IMR-90 (cell line): ENCODE measurements around the gene MACROD1. TPM values are rescaled to one million over a fixed set of nuclear protein-coding genes. Genes with fewer than 3 reads are reported as not detected.

ENCODE experiments used
- ATAC-seq: fragments of 200-7000 bp; cut with Tn5 transposase; 2 replicates; pipeline ENCODE4 v1.9.1; 2020; ENCODE audit warnings: low read depth, mild to moderate bottlenecking, moderate library complexity
- BruUV-seq: library from RNA; stranded (reverse); fragments of 400-500 nt; replicated peaks from 2 replicates; lab custom pipeline; 2021; lab: Mats Ljungman, UMichigan
- CTCF ChIA-PET: fragments of 300-600 bp; formaldehyde crosslinking; extraction: SDS; loops from one replicate; lab custom pipeline; 2021; ENCODE audit warnings: antibody characterized with exemption; lab: Yijun Ruan, JAX
- POLR2A ChIA-PET: fragments of 300-600 bp; sonication (Branson Sonifier 250); formaldehyde crosslinking; loops from one replicate; lab custom pipeline; 2022; ENCODE audit warnings: antibody characterized with exemption; ENCODE audit not compliant: unreplicated experiment; lab: Charles Lee
- DNase-seq: peaks from one replicate; pipeline ENCODE4 v3.0.0; 2013
- H2AFZ ChIP-seq: replicated peaks from 2 replicates; pipeline ENCODE3; 2013; ENCODE audit warnings: low read length, mild to moderate bottlenecking; ENCODE audit not compliant: poor library complexity
- H2AK5ac ChIP-seq: 2 replicates; pipeline ENCODE4 v1.6.1; 2013; ENCODE audit warnings: low read depth, low read length, inconsistent platforms
- H2AK9ac ChIP-seq: replicated peaks from 2 replicates; pipeline ENCODE3; 2013; ENCODE audit warnings: mild to moderate bottlenecking, low read depth, low read length, moderate library complexity; ENCODE audit not compliant: poor library complexity
- H2BK120ac ChIP-seq: 2 replicates; pipeline ENCODE4 v1.6.1; 2013; ENCODE audit warnings: low read depth, low read length, inconsistent platforms
- H2BK15ac ChIP-seq: 3 replicates; pipeline ENCODE4 v1.6.1; 2013; ENCODE audit warnings: low read depth, low read length, inconsistent platforms
- H2BK20ac ChIP-seq: 2 replicates; pipeline ENCODE4 v1.6.1; 2013; ENCODE audit warnings: low read depth, mild to moderate bottlenecking, inconsistent platforms, low read length, moderate library complexity
- H2BK5ac ChIP-seq: 2 replicates; pipeline ENCODE4 v1.6.1; 2013; ENCODE audit warnings: mild to moderate bottlenecking, low read depth, low read length, inconsistent platforms; ENCODE audit not compliant: poor library complexity, severe bottlenecking
- H3K14ac ChIP-seq: replicated peaks from 2 replicates; pipeline ENCODE4 v1.6.1; 2013; ENCODE audit warnings: low read depth, low read length, inconsistent platforms
- H3K18ac ChIP-seq: 2 replicates; pipeline ENCODE4 v1.6.1; 2013; ENCODE audit warnings: low read depth, low read length, control low read depth
- H3K23ac ChIP-seq: 2 replicates; pipeline ENCODE4 v1.6.1; 2013; ENCODE audit warnings: low read depth, low read length, inconsistent platforms
- H3K27ac ChIP-seq: 2 replicates; pipeline ENCODE4 v1.5.1; 2013; ENCODE audit warnings: mild to moderate bottlenecking, control low read depth, low read length; ENCODE audit not compliant: insufficient read depth
- H3K27me3 ChIP-seq: 2 replicates; pipeline ENCODE4 v1.6.1; 2013; ENCODE audit warnings: low read length; ENCODE audit not compliant: control insufficient read depth, insufficient read depth
- H3K36me3 ChIP-seq: 2 replicates; pipeline ENCODE4 v1.6.1; 2013; ENCODE audit warnings: low read length, mixed read lengths; ENCODE audit not compliant: control insufficient read depth, insufficient read depth
- H3K4ac ChIP-seq: 2 replicates; pipeline ENCODE4 v1.6.1; 2013; ENCODE audit warnings: low read depth, low read length, inconsistent platforms
- H3K4me1 ChIP-seq: 2 replicates; pipeline ENCODE4 v1.6.1; 2013; ENCODE audit warnings: low read length, mixed read lengths; ENCODE audit not compliant: control insufficient read depth, insufficient read depth
- H3K4me2 ChIP-seq: 2 replicates; pipeline ENCODE4 v1.6.1; 2013; ENCODE audit warnings: low read depth, mild to moderate bottlenecking, control low read depth, low read length, moderate library complexity
- H3K4me3 ChIP-seq: 2 replicates; pipeline ENCODE4 v1.5.1; 2013; ENCODE audit warnings: low read depth, mild to moderate bottlenecking, control low read depth, low read length, moderate library complexity; ENCODE audit not compliant: insufficient read depth
- H3K56ac ChIP-seq: 2 replicates; pipeline ENCODE4 v1.6.1; 2013; ENCODE audit warnings: low read length, inconsistent platforms; ENCODE audit not compliant: insufficient read depth; ENCODE audit errors: extremely low read depth
- H3K79me1 ChIP-seq, 2 experiments: 2 replicates each; pipeline ENCODE4 v1.6.1; 2013; ENCODE audit warnings: low read length in 2 of 2, inconsistent platforms in 1 of 2, low read depth in 1 of 2
- H3K9ac ChIP-seq: 2 replicates; pipeline ENCODE4 v1.6.1; 2013; ENCODE audit warnings: low read depth, low read length, control low read depth
- H3K9me1 ChIP-seq: 2 replicates; pipeline ENCODE4 v1.6.1; 2013; ENCODE audit warnings: low read length, inconsistent platforms; ENCODE audit not compliant: insufficient read depth
- H3K9me3 ChIP-seq: 2 replicates; pipeline ENCODE4 v1.6.1; 2013; ENCODE audit warnings: low read length; ENCODE audit not compliant: control insufficient read depth, insufficient read depth
- H4K20me1 ChIP-seq: 2 replicates; pipeline ENCODE4 v1.6.1; 2013; ENCODE audit warnings: low read length, inconsistent platforms; ENCODE audit not compliant: insufficient read depth
- H4K5ac ChIP-seq: 2 replicates; pipeline ENCODE4 v1.6.1; 2013; ENCODE audit warnings: mild to moderate bottlenecking, low read depth, low read length, control low read depth
- H4K8ac ChIP-seq, 2 experiments: 2 replicates each; pipeline ENCODE4 v1.6.1; 2013; ENCODE audit warnings: low read depth in 2 of 2, low read length in 2 of 2, control low read depth in 1 of 2, inconsistent platforms in 1 of 2
- H4K91ac ChIP-seq: 2 replicates; pipeline ENCODE4 v1.6.1; 2013; ENCODE audit warnings: low read depth, low read length, inconsistent platforms; ENCODE audit not compliant: insufficient read depth
- BHLHE40 ChIP-seq: fragments of 150-350 bp; IDR thresholded peaks from 2 replicates; pipeline ENCODE4 v1.6.1; 2016; ENCODE audit warnings: mild to moderate bottlenecking, low read depth, low read length
- CEBPB ChIP-seq: IDR thresholded peaks from 2 replicates; pipeline ENCODE4 v1.6.1; 2012; ENCODE audit warnings: low read depth, low read length, improper control_type of control experiment
- CHD1 ChIP-seq: IDR thresholded peaks from 2 replicates; pipeline ENCODE4 v1.6.1; 2012; ENCODE audit warnings: low read depth, low read length, improper control_type of control experiment
- CTCF ChIP-seq: conservative IDR thresholded peaks from 2 replicates; pipeline ENCODE4 v1.5.1; 2012; ENCODE audit warnings: mild to moderate bottlenecking, low read depth, low read length, improper control_type of control experiment
- FOS ChIP-seq: fragments of 150-350 bp; IDR thresholded peaks from 2 replicates; pipeline ENCODE4 v1.6.1; 2016; ENCODE audit warnings: low read depth, low read length
- MAFK ChIP-seq: IDR thresholded peaks from 2 replicates; pipeline ENCODE4 v1.6.1; 2012; ENCODE audit warnings: low read depth, low read length, improper control_type of control experiment
- MAZ ChIP-seq: IDR thresholded peaks from 2 replicates; pipeline ENCODE4 v1.6.1; 2012; ENCODE audit warnings: low read depth, mild to moderate bottlenecking, low read length, improper control_type of control experiment, moderate library complexity, borderline replicate concordance
- MXI1 ChIP-seq: IDR thresholded peaks from 2 replicates; pipeline ENCODE4 v1.6.1; 2012; ENCODE audit warnings: low read depth, mild to moderate bottlenecking, low read length, moderate library complexity, borderline replicate concordance
- NFE2L2 ChIP-seq: fragments of 150-350 bp; IDR thresholded peaks from 2 replicates; pipeline ENCODE4 v1.6.1; 2016; ENCODE audit warnings: low read depth, mild to moderate bottlenecking, low read length
- POLR2A ChIP-seq: IDR thresholded peaks from 2 replicates; pipeline ENCODE4 v1.6.1; 2012; ENCODE audit warnings: mild to moderate bottlenecking, low read depth, low read length
- RAD21 ChIP-seq: IDR thresholded peaks from 2 replicates; pipeline ENCODE4 v1.6.1; 2012; ENCODE audit warnings: low read length, improper control_type of control experiment
- RCOR1 ChIP-seq: IDR thresholded peaks from 2 replicates; pipeline ENCODE4 v1.6.1; 2012; ENCODE audit warnings: mild to moderate bottlenecking, low read length, improper control_type of control experiment; ENCODE audit not compliant: insufficient replicate concordance
- RFX5 ChIP-seq: IDR thresholded peaks from 2 replicates; pipeline ENCODE4 v1.8.0; 2012; ENCODE audit warnings: low read depth, mild to moderate bottlenecking, low read length, moderate library complexity
- SMC3 ChIP-seq: fragments of 150-350 bp; IDR thresholded peaks from 2 replicates; pipeline ENCODE4 v1.6.1; 2016; ENCODE audit warnings: low read depth, mild to moderate bottlenecking, antibody characterized with exemption, low read length, moderate library complexity
- USF2 ChIP-seq: fragments of 150-350 bp; IDR thresholded peaks from 2 replicates; pipeline ENCODE4 v1.6.1; 2017; ENCODE audit warnings: mild to moderate bottlenecking, antibody characterized with exemption, low read length, low read depth
- WGBS, 2 experiments: methylation state at CpG; one replicate each; pipeline versions ENCODE4 v1.1.5 to v1.1.7; 2013; ENCODE audit warnings: missing lambda C conversion rate in 2 of 2; ENCODE audit not compliant: insufficient read length in 1 of 2; ENCODE audit errors: extremely low coverage in 2 of 2; 5-methylcytosine and 5-hydroxymethylcytosine counted together
- dilution Hi-C: fragments of 300-500 bp; cut with HindIII; formaldehyde crosslinking; loops from one replicate; pipeline ENCODE4 v1.14.3; 2018; ENCODE audit warnings: low sequenced_read_pairs; ENCODE audit not compliant: unreplicated experiment
- in situ Hi-C: fragments of 300-500 bp; cut with MboI; formaldehyde crosslinking; loops from 3 replicates; pipeline ENCODE4 v1.14.3; 2019; ENCODE audit warnings: low sequenced_read_pairs, inconsistent platforms, mixed read lengths
- intact Hi-C: fragments of 100-400 bp; cut with micrococcal nuclease; formaldehyde crosslinking; loops from 2 replicates; pipeline ENCODE4 v1.10.0; 2022
- polyA plus RNA-seq, 3 experiments: library from polyadenylated mRNA; depleted of rRNA; stranded (reverse); fragments of >200 nt; gene quantifications; 2 replicates each; pipeline ENCODE4 v1.2.3, GENCODE V29; 2012; ENCODE audit warnings: low replicate concordance in 1 of 3
- total RNA-seq: library from RNA; depleted of rRNA; stranded (reverse); fragments of >200 nt; gene quantifications from 2 replicates; pipeline ENCODE4 v1.2.3, GENCODE V29; 2012
- TF ChIP-seq, protein P1 (sequence below): fragments of 150-350 bp; IDR thresholded peaks from 2 replicates; pipeline ENCODE4 v1.6.1; 2016; ENCODE audit warnings: low read depth, mild to moderate bottlenecking, low read length, moderate library complexity, borderline replicate concordance

The MACROD1 gene
- total and polyA plus RNA-seq, 2 of the 4 experiments (the other 2 are of a cell fraction): 2.5 to 9.3 TPM

GRCh38 chr11:64126371-64126770 lies 39.5 kb downstream of the MACROD1 start:
- H3K79me1 ChIP-seq: peaks cover 0 to 9% of the 10 kb centered on the region in 2 experiments; a peak in 2 of 4 replicates
- no peaks in the 10 kb centered on the region for H3K36me3 ChIP-seq
- no peak for ATAC-seq
- peaks cover 13% of the 10 kb centered on the region for H3K4me1 ChIP-seq
- H2AK9ac ChIP-seq: no peak overlapping the region
- no peak overlapping the region for H4K91ac ChIP-seq
- H2BK20ac ChIP-seq: no peak overlapping the region
- intact Hi-C loops: no loop called here
- no peak overlapping the region for H4K5ac ChIP-seq
- peak overlapping the region; percentile 27 for H2AFZ ChIP-seq
- H3K27me3 ChIP-seq: no peaks in the 10 kb centered on the region
- H2BK15ac ChIP-seq: no peak overlapping the region
- in situ Hi-C loops: no loop called here
- no peak overlapping the region for H3K23ac ChIP-seq
- H4K20me1 ChIP-seq: no peaks in the 10 kb centered on the region
- no peak overlapping the region for H3K4me3 ChIP-seq
- H3K9me3 ChIP-seq: no peaks in the 10 kb centered on the region
- no peak overlapping the region for H4K8ac ChIP-seq
- no peak overlapping the region; the same call in 1 of the 2 replicates for H2BK120ac ChIP-seq
- H3K18ac ChIP-seq: no peak overlapping the region
- no peak overlapping the region for H3K14ac ChIP-seq
- ChIA-PET POLR2A (no interaction called here), CTCF (no interaction called here)
- no peak overlapping the region for H3K9ac ChIP-seq
- no peak for TF ChIP-seq BHLHE40
- no peak for TF ChIP-seq MAFK
- TF ChIP-seq CTCF: no peak
- no peak for TF ChIP-seq RCOR1
- no peak for TF ChIP-seq CHD1
- TF ChIP-seq POLR2A: no peak
- TF ChIP-seq, protein P1, sequence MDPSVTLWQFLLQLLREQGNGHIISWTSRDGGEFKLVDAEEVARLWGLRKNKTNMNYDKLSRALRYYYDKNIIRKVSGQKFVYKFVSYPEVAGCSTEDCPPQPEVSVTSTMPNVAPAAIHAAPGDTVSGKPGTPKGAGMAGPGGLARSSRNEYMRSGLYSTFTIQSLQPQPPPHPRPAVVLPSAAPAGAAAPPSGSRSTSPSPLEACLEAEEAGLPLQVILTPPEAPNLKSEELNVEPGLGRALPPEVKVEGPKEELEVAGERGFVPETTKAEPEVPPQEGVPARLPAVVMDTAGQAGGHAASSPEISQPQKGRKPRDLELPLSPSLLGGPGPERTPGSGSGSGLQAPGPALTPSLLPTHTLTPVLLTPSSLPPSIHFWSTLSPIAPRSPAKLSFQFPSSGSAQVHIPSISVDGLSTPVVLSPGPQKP: no peak
- TF ChIP-seq RFX5: no peak
- no peak for TF ChIP-seq MXI1
- no peak for TF ChIP-seq SMC3
- no peak for TF ChIP-seq RAD21
- no peak for TF ChIP-seq USF2
- no peak for TF ChIP-seq MAZ
- no peak for TF ChIP-seq FOS
- no peak for TF ChIP-seq CEBPB
- no peak for TF ChIP-seq NFE2L2
- no TSS peak for BruUV-seq
- H2BK5ac ChIP-seq: no peak overlapping the region
- H3K9me1 ChIP-seq: peaks cover 8% of the 10 kb centered on the region; the same call in 1 of the 2 replicates
- dilution Hi-C loops: no loop called here
- no peak for DNase-seq
- no peak overlapping the region for H3K27ac ChIP-seq
- no CpG with 5 or more reads among the region's 12 CpGs for WGBS, 2 experiments
- peak overlapping the region; percentile 33 for H3K4ac ChIP-seq
- H3K56ac ChIP-seq: no peak overlapping the region
- H3K4me2 ChIP-seq: no peak overlapping the region
- H2AK5ac ChIP-seq: peak overlapping the region; percentile 23; the same call in 1 of the 2 replicates
